HG02884 (cell line): ENCODE results near the gene SRSF12.
"Not testable (repeated sequence)": the region's sequence is repeated elsewhere in the genome, so short reads cannot be mapped to it uniquely, and the experiment has no call there.

ENCODE experiments used
- ATAC-seq: cut with Tn5 transposase; IDR thresholded peaks from one replicate; pipeline ENCODE4 v1.9.1; 2021; ENCODE audit warnings: mild to moderate bottlenecking, moderate library complexity; ENCODE audit not compliant: unreplicated experiment

SRSF12 gene

GRCh38 chr6:89073840-89074239 lies 44.0 kb downstream of the SRSF12 start:
- ATAC-seq: no peak

GRCh38 chr6:89073014-89073620 lies 44.8 kb downstream of the SRSF12 start:
- no peak for ATAC-seq

GRCh38 chr6:89071036-89071435 lies 46.8 kb downstream of the SRSF12 start:
- ATAC-seq: no peak

GRCh38 chr6:89069536-89070163 lies 48.2 kb downstream of the SRSF12 start:
- no peak for ATAC-seq

- no peak for ATAC-seq
Measured at GRCh38 chr6:89068695-89069094, 49.2 kb downstream of the SRSF12 start.

GRCh38 chr6:89067796-89068195 lies 50.1 kb downstream of the SRSF12 start:
- ATAC-seq: no peak

- no peak for ATAC-seq
Measured at GRCh38 chr6:89066940-89067646, 50.8 kb downstream of the SRSF12 start.

GRCh38 chr6:89066121-89066520 lies 51.8 kb downstream of the SRSF12 start:
- not testable (repeated sequence) for ATAC-seq

GRCh38 chr6:89064931-89065330 lies 52.9 kb downstream of the SRSF12 start:
- ATAC-seq: not testable (repeated sequence)

- ATAC-seq: no peak
Measured at GRCh38 chr6:89063881-89064280, 54.0 kb downstream of the SRSF12 start.

GRCh38 chr6:89059227-89059626 lies 58.6 kb downstream of the SRSF12 start:
- ATAC-seq: no peak

GRCh38 chr6:89058627-89059026 lies 59.2 kb downstream of the SRSF12 start:
- ATAC-seq: no peak

GRCh38 chr6:89057759-89058158 lies 60.1 kb downstream of the SRSF12 start:
- no peak for ATAC-seq

- no peak for ATAC-seq
Measured at GRCh38 chr6:89054208-89054607, 63.7 kb downstream of the SRSF12 start.

GRCh38 chr6:89051676-89052075 lies 66.2 kb downstream of the SRSF12 start:
- no peak for ATAC-seq

- no peak for ATAC-seq
Measured at GRCh38 chr6:89050697-89051096, 67.2 kb downstream of the SRSF12 start.

- no peak for ATAC-seq
Measured at GRCh38 chr6:89050155-89050554, 67.7 kb downstream of the SRSF12 start.

- ATAC-seq: no peak
Measured at GRCh38 chr6:89048985-89049384, 68.9 kb downstream of the SRSF12 start.

GRCh38 chr6:89048288-89048923 lies 69.5 kb downstream of the SRSF12 start:
- ATAC-seq: no peak

GRCh38 chr6:89047473-89047872 lies 70.4 kb downstream of the SRSF12 start:
- no peak for ATAC-seq
